IMR-90 (cell line): ENCODE data around the gene ZMYND11.

Experiments used
- CEBPB ChIP-seq: IDR thresholded peaks from 2 replicates; pipeline ENCODE4 v1.6.1; 2012; ENCODE audit warnings: low read depth, low read length, improper control_type of control experiment
- CHD1 ChIP-seq: IDR thresholded peaks from 2 replicates; pipeline ENCODE4 v1.6.1; 2012; ENCODE audit warnings: low read depth, low read length, improper control_type of control experiment
- CTCF ChIP-seq: conservative IDR thresholded peaks from 2 replicates; pipeline ENCODE4 v1.5.1; 2012; ENCODE audit warnings: mild to moderate bottlenecking, low read depth, low read length, improper control_type of control experiment
- ELK1 ChIP-seq: fragments of 150-350 bp; IDR thresholded peaks from 2 replicates; pipeline ENCODE4 v1.6.1; 2016; ENCODE audit warnings: low read depth, mild to moderate bottlenecking, low read length, moderate library complexity, borderline replicate concordance
- MAFK ChIP-seq: IDR thresholded peaks from 2 replicates; pipeline ENCODE4 v1.6.1; 2012; ENCODE audit warnings: low read depth, low read length, improper control_type of control experiment
- MAZ ChIP-seq: IDR thresholded peaks from 2 replicates; pipeline ENCODE4 v1.6.1; 2012; ENCODE audit warnings: low read depth, mild to moderate bottlenecking, low read length, improper control_type of control experiment, moderate library complexity, borderline replicate concordance
- MXI1 ChIP-seq: IDR thresholded peaks from 2 replicates; pipeline ENCODE4 v1.6.1; 2012; ENCODE audit warnings: low read depth, mild to moderate bottlenecking, low read length, moderate library complexity, borderline replicate concordance
- POLR2A ChIP-seq: IDR thresholded peaks from 2 replicates; pipeline ENCODE4 v1.6.1; 2012; ENCODE audit warnings: mild to moderate bottlenecking, low read depth, low read length
- RAD21 ChIP-seq: IDR thresholded peaks from 2 replicates; pipeline ENCODE4 v1.6.1; 2012; ENCODE audit warnings: low read length, improper control_type of control experiment
- RFX5 ChIP-seq: IDR thresholded peaks from 2 replicates; pipeline ENCODE4 v1.8.0; 2012; ENCODE audit warnings: low read depth, mild to moderate bottlenecking, low read length, moderate library complexity
- SMC3 ChIP-seq: fragments of 150-350 bp; IDR thresholded peaks from 2 replicates; pipeline ENCODE4 v1.6.1; 2016; ENCODE audit warnings: low read depth, mild to moderate bottlenecking, antibody characterized with exemption, low read length, moderate library complexity

GRCh38 chr10:299512-299911, 164.3 kb downstream of the ZMYND11 start:
- TF ChIP-seq CTCF = no peak
- no peak for TF ChIP-seq POLR2A
- no peak for TF ChIP-seq RAD21
- TF ChIP-seq SMC3 = no peak
- no peak for TF ChIP-seq MXI1
- no peak for TF ChIP-seq MAFK
- TF ChIP-seq RFX5 = no peak
- no peak for TF ChIP-seq CEBPB
- no peak for TF ChIP-seq ELK1
- TF ChIP-seq MAZ = no peak
- TF ChIP-seq CHD1 = no peak
